Rectal smooth muscle tissue (tissue), 1 donor: Measurements from ENCODE around the gene SMG6.

ENCODE experiments used
- H3K27ac ChIP-seq: one replicate; pipeline ENCODE4 v1.7.0; 2013; ENCODE audit warnings: low read depth, low read length, inconsistent platforms
- H3K27me3 ChIP-seq: one replicate; pipeline ENCODE4 v1.7.0; 2013; ENCODE audit warnings: low read length; ENCODE audit not compliant: control insufficient read depth, insufficient read depth
- H3K36me3 ChIP-seq: one replicate; pipeline ENCODE4 v1.7.0; 2013; ENCODE audit warnings: low read length; ENCODE audit not compliant: control insufficient read depth, insufficient read depth
- H3K4me1 ChIP-seq: one replicate; pipeline ENCODE4 v1.7.0; 2013; ENCODE audit warnings: low read length; ENCODE audit not compliant: control insufficient read depth, insufficient read depth
- H3K4me3 ChIP-seq: one replicate; pipeline ENCODE4 v1.7.0; 2013; ENCODE audit warnings: low read length
- H3K9ac ChIP-seq: one replicate; pipeline ENCODE4 v1.7.0; 2013; ENCODE audit warnings: low read length

SMG6 gene

DNA sequence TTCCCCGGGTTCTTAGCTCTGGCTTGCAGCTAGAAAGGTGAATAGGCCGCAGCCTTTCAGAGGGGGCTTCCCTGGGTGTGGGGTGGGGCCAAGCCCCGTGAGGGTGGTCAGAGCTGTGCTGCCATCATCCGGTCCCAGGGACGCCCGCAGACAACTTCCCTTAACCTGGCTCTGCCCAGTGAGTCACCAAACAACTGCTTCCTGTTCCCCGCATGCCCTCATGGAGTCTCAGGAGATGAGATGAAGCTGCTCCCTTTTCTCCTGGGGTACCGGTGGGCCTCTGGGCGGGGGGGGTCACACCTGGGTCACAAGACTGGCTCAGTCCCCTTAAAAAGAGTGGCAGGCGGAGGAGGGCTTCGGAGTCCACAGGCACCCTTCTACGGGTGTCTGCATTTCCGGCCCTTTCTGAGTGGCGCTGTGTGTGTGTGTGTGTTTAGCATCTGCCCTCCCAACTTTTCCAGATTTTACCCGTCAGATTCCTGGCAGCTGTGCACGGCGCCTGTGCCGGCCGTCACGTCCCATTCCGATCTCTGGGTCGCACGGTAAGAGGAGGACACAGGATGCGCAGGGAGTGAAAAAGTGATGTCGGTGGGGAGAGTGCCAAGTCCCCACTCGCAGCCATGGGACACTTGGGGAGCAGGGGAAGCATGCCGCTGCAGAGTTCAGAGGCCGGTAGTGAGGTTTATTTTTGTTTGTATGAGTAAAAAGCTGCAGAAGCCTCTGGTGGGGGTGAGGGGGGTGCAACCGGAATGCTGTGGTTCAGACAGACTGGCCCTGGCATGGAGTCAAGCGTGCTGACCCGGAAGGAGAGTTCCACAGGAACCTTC lies 231.9 kb downstream of the SMG6 start:
- Histone ChIP-seq H3K4me3 (no peak overlapping the region), H3K4me1 (peaks cover 20% of the 10 kb centered on the region), H3K36me3 (peaks cover 14% of the 10 kb centered on the region), H3K27ac (peak overlapping the region; percentile 42), H3K9ac (no peak overlapping the region), H3K27me3 (no peaks in the 10 kb centered on the region)

DNA sequence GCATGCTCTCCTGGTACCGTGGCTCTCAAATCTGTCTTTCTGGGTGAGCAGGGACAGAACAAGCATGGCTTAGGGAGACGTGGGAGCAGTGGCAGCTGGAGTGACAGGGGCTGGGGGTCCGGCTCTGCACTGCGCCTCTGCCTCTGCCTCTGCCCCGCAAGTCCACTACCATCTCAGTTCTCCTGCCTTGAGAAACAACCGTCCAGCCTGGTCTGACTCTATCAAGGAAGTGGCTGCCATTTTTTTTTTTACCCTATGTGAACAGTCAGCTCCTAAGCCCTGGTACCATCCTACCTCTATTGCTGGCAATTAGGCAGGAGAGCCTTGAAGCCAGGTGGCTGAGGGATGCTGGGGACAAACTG lies 232.6 kb downstream of the SMG6 start:
- Histone ChIP-seq H3K9ac (no peak overlapping the region), H3K4me3 (no peak overlapping the region), H3K27ac (peak overlapping the region; percentile 42), H3K36me3 (peaks cover 14% of the 10 kb centered on the region), H3K4me1 (peaks cover 22% of the 10 kb centered on the region), H3K27me3 (no peaks in the 10 kb centered on the region)

DNA sequence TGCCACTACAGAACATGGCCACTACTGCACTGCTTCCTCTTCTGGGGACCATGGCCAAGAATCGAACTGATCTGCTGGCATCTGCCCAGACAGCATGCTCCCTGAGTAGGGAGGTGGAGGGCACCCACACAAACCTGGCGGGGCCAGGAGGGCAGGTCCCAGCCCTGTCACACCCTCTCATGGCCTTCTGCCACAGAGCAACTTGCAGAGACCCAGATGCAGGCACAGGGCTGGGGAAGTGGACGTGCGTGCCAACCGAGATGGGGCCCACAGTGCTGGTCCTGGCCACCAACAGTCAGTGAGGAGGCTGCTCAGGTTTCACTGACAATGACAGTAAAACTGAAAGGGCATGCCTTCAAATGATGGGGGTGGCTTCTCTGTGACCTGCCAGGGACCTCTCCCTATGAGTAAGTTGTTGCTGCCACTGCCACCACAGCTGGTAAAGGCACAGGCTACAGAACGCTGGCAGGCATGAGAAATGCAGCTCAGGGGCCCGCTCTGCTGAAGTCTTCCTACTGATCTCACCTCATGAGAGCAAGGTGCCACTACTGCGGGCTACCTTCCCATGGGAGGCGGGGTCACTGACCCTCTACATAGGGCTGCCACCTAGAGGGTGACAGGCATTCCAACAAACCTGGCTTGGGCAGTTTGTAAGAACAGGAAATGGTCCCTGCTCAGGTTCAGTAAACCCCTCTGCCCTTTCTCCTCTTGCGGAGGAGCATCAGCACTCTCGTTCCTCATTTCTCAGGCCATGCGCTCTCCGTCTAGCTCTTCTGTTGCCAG lies 233.2 kb downstream of the SMG6 start:
- H3K4me3 ChIP-seq, result no peak overlapping the region
- no peak overlapping the region for H3K9ac ChIP-seq
- H3K4me1 ChIP-seq, result peaks cover 19% of the 10 kb centered on the region
- no peaks in the 10 kb centered on the region for H3K27me3 ChIP-seq
- H3K36me3 ChIP-seq, result peaks cover 14% of the 10 kb centered on the region
- peak overlapping the region; percentile 42 for H3K27ac ChIP-seq

DNA sequence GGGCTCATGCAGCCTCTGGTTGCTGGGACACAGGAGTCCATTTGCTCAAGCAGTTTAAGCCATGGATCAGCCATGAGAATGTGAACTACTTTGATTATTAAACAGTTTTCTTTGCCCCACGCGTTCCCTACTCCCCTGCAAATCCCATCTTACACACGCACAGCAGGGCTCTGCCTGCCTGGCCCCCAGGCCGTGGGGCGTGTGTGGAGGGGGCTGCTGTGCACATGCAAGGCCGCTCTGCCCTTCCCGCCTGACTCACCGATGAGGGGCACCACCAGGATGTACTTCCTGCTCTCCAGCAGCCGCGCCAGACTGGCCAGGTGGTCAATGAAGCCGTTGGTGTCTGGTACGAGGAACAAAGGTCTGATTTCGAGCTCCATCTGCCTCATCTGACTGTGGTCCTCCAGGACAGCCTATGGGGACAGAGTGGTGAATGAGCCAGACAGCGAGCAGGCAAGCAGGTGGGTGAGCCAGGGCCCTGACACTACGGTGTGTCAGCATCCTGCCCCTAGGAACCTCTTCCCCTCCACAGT lies 235.0 kb downstream of the SMG6 start:
- H3K36me3 ChIP-seq, result peaks cover 14% of the 10 kb centered on the region
- H3K4me1 ChIP-seq, result peaks cover 26% of the 10 kb centered on the region
- peak overlapping the region; percentile 16 for H3K27ac ChIP-seq
- H3K27me3 ChIP-seq, result no peaks in the 10 kb centered on the region
- H3K4me3 ChIP-seq, result no peak overlapping the region
- no peak overlapping the region for H3K9ac ChIP-seq

DNA sequence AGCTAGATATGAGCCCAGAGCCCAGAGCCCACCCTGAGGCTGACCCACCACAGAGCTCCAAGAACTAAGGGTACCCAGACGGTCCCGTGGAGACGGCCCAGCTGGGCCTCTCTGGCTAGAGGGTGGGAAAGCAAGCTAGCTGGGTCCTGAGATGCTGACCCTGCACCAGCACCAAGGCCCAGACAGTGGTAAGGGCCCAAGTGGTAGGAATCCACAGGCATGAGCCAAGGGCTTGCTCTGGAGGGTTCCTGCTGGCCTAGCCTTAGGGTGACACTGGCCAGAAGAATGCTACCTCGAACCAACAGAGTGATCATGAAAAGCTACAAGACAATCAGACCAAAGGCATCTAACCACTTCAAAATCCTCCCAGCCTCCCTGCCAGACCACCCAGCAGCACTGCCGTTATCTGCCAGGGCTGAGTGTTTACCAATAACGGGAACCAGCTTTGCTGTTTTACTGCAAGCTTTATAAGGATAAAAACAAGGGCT lies 235.5 kb downstream of the SMG6 start:
- Histone ChIP-seq H3K9ac (no peak overlapping the region), H3K4me1 (peaks cover 30% of the 10 kb centered on the region)

DNA sequence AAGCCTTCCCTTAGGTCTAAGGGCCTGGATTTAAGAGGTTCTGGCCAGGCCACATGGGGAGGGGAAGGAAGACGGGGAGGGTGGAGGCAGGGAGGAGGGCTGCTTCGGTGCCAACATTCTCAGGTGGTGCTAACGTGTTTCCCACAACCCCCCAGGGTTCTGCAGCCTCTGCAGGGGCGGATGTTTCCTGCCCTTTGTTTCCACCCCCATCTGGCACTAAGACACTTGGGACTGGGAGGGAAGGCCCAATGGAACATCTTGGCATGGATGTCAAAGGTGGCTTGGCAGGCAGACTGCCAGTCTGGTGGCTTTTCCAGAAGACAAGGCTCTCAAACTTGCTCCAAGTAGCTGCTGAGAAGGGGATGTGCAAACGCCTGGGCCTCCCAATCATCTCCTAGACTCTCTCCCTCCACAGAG lies 236.0 kb downstream of the SMG6 start:
- Histone ChIP-seq H3K27me3 (no peaks in the 10 kb centered on the region), H3K27ac (peak overlapping the region; percentile 82), H3K4me1 (peaks cover 34% of the 10 kb centered on the region), H3K9ac (no peak overlapping the region), H3K36me3 (peaks cover 14% of the 10 kb centered on the region), H3K4me3 (no peak overlapping the region)

More for the DNA sequence above, 235.5 kb downstream of the SMG6 start:
- no peak overlapping the region for H3K4me3 ChIP-seq
- H3K36me3 ChIP-seq, result peaks cover 14% of the 10 kb centered on the region
- no peaks in the 10 kb centered on the region for H3K27me3 ChIP-seq
- peak overlapping the region; percentile 33 for H3K27ac ChIP-seq

DNA sequence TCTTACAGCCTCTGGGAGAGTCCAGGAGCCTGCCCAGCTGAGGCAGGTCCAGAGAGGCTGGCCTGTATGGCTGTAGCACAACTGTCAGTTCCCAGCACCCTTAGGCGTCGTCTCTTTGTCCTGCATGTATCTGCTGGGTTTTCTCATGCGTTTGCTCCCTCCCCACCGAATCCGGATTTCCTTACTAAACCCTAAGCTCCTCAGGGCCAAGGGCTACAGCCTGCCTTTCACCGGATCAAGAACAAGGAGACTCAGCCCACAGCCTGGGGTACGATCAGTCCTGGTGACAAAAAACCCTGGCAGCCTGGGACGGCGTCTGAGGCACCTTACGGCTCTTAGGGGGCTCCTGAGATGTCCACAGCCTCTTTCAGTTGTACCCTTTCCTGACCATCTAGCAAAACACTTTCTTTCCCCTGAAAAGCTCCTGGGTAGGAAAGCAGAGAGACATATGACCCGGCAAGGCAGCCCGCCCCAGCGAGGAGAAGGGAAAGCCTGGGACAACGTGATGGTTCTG lies 236.5 kb downstream of the SMG6 start:
- Histone ChIP-seq H3K9ac (no peak overlapping the region), H3K4me3 (no peak overlapping the region), H3K4me1 (peaks cover 34% of the 10 kb centered on the region), H3K27ac (peak overlapping the region; percentile 82), H3K36me3 (peaks cover 14% of the 10 kb centered on the region), H3K27me3 (no peaks in the 10 kb centered on the region)

DNA sequence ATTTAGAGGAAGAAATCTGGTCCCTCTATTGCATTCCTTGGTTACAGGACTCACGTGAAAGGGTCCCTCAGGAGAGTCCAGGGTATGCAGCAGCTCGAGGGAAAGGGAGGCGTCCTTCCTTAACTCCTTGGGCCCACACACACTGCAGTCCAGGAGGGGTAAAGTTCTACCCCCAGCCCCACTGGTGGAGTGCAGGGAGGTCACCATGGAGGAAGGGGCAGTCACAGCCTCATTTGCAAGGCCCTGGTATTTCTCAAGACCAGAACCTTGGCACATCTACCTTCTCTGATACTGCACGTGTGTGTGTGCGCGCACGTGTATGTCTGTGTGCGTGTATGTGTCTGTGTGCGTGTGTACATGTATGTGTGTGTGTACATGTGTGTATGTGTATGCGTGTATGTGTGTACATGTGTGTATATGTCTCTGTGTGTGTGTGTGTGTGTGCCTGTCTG lies 237.6 kb downstream of the SMG6 start:
- Histone ChIP-seq H3K36me3 (peaks cover 10% of the 10 kb centered on the region), H3K27ac (peak overlapping the region; percentile 82), H3K9ac (no peak overlapping the region), H3K27me3 (no peaks in the 10 kb centered on the region), H3K4me1 (peaks cover 43% of the 10 kb centered on the region), H3K4me3 (no peak overlapping the region)

DNA sequence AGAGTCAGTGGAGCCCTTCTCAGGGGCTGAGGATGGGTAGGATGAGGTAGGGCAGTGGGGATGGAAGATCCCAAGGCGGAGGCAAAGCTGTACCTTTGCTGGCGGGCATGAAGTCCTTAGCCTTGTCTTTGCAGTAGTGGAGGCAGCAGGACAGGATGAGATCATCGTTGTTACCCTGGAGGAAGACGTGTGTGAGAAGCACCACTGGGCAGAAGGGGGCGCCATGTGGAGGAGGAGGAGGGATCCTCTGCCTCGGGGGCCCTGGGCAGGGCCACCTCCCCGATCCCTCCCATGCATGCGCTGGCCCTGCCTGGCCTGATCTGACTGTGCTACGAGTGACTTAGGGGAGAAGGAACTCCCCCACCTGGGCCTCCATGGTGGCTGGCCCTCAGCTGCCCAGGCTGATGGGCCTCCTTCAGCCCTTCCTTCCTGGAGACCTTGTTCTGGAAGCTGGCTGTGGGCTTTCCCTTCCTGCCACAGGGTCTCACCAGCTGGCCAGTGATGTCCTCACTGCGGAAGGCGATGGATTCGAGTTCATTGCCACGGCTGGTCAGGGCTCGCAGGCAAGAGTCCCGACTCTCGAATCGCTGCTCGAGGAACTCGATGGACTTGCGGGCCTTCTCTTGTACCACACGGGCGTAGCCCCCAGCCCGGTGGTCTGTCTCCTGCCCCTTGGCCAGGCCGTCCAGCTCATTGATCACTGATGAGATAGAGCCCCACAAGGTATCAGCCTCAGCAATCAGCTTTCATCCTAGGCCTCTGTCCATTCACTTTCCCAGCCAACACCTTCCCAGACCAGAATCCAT lies 238.4 kb downstream of the SMG6 start:
- Histone ChIP-seq H3K9ac (peak overlapping the region; percentile 14), H3K36me3 (peaks cover 6% of the 10 kb centered on the region), H3K27me3 (no peaks in the 10 kb centered on the region), H3K4me3 (no peak overlapping the region), H3K4me1 (peaks cover 44% of the 10 kb centered on the region), H3K27ac (peak overlapping the region; percentile 82)

DNA sequence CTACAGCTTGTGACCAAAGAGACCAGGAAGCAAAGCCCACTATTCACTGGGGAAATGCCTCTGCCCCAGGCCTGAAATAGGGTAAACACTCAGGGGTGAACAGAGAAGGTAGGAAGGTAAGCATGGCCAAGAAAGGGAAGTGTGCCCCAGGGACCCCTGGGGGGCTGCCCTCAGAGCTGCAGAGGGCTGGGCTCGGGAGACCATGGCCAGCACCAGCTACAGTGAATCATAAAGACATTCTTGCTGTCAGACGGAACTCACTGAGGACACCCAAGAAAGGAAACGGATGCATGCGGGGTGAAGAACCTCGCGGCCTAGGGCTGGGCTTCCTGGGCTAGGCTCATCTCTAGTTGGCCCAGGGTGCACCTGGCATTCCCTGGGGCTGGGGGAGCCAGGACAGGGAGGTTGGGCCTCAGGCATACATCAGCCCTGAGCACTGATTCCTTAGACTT lies 239.0 kb downstream of the SMG6 start:
- Histone ChIP-seq H3K27me3 (no peaks in the 10 kb centered on the region), H3K4me1 (peaks cover 50% of the 10 kb centered on the region), H3K9ac (no peak overlapping the region), H3K36me3 (peaks cover 6% of the 10 kb centered on the region), H3K27ac (peak overlapping the region; percentile 82), H3K4me3 (no peak overlapping the region)

DNA sequence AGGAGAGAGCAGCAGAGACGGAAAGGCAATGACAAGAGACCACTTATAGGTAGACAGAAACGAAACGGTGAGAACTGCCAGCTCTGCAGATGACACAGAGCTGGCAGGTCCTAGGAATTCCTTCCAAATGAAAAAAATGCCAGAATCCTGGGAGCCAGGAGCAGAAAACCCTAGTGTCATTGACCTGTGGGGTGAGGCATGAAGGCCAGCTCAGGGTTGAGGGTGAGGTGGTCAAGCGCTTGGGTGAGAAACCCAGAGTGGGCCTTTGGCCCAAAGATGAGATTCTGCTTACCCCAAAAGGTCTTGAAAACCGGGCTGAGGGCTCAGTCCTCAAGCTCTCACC lies 239.5 kb downstream of the SMG6 start:
- peaks cover 6% of the 10 kb centered on the region for H3K36me3 ChIP-seq
- no peaks in the 10 kb centered on the region for H3K27me3 ChIP-seq
- peaks cover 50% of the 10 kb centered on the region for H3K4me1 ChIP-seq
- no peak overlapping the region for H3K9ac ChIP-seq
- no peak overlapping the region for H3K4me3 ChIP-seq
- peak overlapping the region; percentile 82 for H3K27ac ChIP-seq
